ENCODE results near the gene PRR14.

Gene PRR14

GRCh38 chr16:30659507-30660423 is 9.0 kb downstream of the PRR14 start:
- Mint-ChIP-seq H3K36me3 (ENCODE audit: low read depth) (peaks cover 37% of the 10 kb centered on the region), H3K4me1 (peaks cover 36% of the 10 kb centered on the region), H3K27ac (peak overlapping the region; percentile 49 to 73 (median 62)), H3K4me3 (peak overlapping the region; percentile 71 to 86 (median 83)), H3K27me3 (ENCODE audit: low read depth) (peaks cover 4% of the 10 kb centered on the region), H3K9me3 (no peaks in the 10 kb centered on the region)
- TF ChIP-seq CTCF (IDR thresholded peaks at IDR 0.05; ENCODE audit: unreplicated experiment in 3 of 3) = no peak

DNA sequence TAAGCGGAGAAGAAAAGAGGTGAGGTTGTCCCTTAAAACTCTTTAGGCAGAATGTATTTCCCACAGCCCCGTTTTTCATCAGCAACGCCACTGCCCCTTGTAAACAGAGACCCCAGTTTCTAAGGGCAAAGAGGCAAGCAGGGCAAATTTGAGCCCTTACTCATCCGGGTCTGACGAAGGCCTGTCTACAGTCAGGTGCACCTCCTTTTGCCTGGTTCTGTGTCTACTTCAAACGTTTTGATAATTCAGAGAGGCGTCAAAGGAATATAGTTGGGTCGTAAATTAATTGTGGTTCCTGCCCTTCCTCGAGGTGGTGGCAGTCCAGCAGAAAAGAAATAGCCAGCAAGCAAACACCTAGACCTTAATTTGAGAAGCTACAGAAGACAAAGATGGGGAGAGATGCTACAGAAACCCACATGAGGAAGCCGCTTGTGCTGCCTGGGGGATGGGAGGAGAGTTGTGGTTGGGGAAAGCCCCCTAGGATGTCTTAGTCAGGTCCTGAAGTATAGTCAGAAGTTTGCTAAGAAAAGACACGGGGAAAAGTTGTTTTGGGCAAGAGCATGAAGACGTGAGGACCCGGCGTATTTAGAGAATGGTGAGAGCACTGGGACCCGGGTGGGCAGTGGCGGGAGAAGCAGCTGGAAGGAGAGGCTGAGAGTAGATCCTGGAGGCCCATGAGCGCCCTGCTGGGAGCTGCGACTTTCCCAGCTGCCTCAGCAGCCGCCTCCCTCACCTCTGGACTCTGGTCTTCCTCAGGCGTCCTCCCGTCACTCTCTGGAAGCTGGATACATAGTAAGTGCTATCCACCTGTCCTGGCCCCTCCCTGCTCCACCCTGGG is 9.9 kb downstream of the PRR14 start:
- peaks cover 45% of the 10 kb centered on the region for H3K36me3 Mint-ChIP-seq (ENCODE audit: low read depth)
- peaks cover 36% of the 10 kb centered on the region for H3K4me1 Mint-ChIP-seq
- peak overlapping the region; percentile 49 to 73 (median 62) for H3K27ac Mint-ChIP-seq
- peak overlapping the region; percentile 71 to 86 (median 83) for H3K4me3 Mint-ChIP-seq
- H3K9me3 Mint-ChIP-seq = no peaks in the 10 kb centered on the region
- TF ChIP-seq CTCF (IDR thresholded peaks at IDR 0.05; ENCODE audit: unreplicated experiment in 3 of 3) = no peak
- H3K27me3 Mint-ChIP-seq (ENCODE audit: low read depth) = peaks cover 4% of the 10 kb centered on the region

DNA sequence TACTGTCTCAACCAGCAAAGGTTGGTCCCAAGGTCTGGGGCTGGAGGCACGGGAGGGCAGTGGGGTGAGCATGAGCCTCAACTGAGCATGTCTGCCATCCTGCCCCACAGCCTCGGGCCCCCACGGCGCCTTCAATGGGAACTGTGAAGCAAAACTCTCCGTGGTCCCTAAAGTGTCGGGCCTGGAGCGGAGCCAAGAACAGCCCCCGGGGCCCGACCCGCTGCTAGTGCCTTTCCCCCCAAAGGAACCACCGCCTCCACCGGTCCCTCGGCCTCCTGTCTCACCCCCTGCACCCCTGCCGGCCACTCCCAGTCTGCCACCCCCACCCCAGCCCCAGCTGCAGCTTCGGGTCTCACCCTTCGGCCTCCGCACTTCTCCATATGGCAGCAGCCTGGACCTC is 11.7 kb downstream of the PRR14 start:
- no peak for TF ChIP-seq CTCF (IDR thresholded peaks at IDR 0.05; ENCODE audit: unreplicated experiment in 3 of 3)
- Mint-ChIP-seq H3K4me3 (peak overlapping the region; percentile 71 to 86 (median 83)), H3K27me3 (ENCODE audit: low read depth) (peaks cover 4% of the 10 kb centered on the region), H3K4me1 (peaks cover 32% of the 10 kb centered on the region), H3K27ac (no peak overlapping the region), H3K9me3 (no peaks in the 10 kb centered on the region), H3K36me3 (ENCODE audit: low read depth) (peaks cover 51% of the 10 kb centered on the region)

GRCh38 chr16:30663038-30663437 is 12.3 kb downstream of the PRR14 start:
- Mint-ChIP-seq H3K4me1 (peaks cover 30% of the 10 kb centered on the region), H3K36me3 (ENCODE audit: low read depth) (peaks cover 56% of the 10 kb centered on the region), H3K27me3 (ENCODE audit: low read depth) (peaks cover 4% of the 10 kb centered on the region), H3K27ac (peak overlapping the region in 1 of 3 experiments; percentile 64), H3K9me3 (no peaks in the 10 kb centered on the region), H3K4me3 (peak overlapping the region; percentile 31 to 74 (median 51))
- TF ChIP-seq CTCF (IDR thresholded peaks at IDR 0.05; ENCODE audit: unreplicated experiment in 3 of 3) = no peak

DNA sequence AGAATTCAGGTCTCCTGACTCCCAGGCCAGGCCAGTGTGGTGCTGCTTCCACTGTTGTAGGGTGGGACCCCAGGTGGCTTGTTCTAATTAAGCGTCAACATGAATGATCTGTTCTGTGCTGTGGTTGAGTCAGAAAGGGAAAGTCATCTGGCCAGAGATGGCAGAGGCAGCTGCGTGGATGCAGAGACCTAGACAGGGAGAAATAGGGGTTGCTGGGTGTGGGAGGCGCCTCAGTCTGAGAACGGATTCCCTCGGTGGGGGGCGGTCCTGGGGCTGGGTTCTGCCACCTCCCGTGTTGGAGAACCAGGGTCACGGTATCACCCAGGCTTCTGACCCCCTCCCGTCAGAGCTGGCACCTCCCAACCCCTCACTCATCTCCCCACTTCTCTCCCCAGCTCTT is 13.1 kb downstream of the PRR14 start:
- Mint-ChIP-seq H3K4me1 (peaks cover 30% of the 10 kb centered on the region), H3K27ac (peak overlapping the region in 1 of 3 experiments; percentile 56), H3K36me3 (ENCODE audit: low read depth) (peaks cover 58% of the 10 kb centered on the region), H3K4me3 (peak overlapping the region; percentile 34 to 64 (median 41)), H3K27me3 (ENCODE audit: low read depth) (peaks cover 4% of the 10 kb centered on the region), H3K9me3 (no peaks in the 10 kb centered on the region)
- no peak for TF ChIP-seq CTCF (IDR thresholded peaks at IDR 0.05; ENCODE audit: unreplicated experiment in 3 of 3)

All from nephron (organoid).